GM21423 (cell line): ENCODE data around the gene DMD.
"Not testable (repeated sequence)": the region's sequence is repeated elsewhere in the genome, so short reads cannot be mapped to it uniquely, and the experiment has no call there.

Source experiments
- ATAC-seq: cut with Tn5 transposase; IDR thresholded peaks from one replicate; pipeline ENCODE4 v1.9.1; 2021; ENCODE audit warnings: mild to moderate bottlenecking, moderate library complexity; ENCODE audit not compliant: unreplicated experiment

DMD gene

GRCh38 chrX:31653422-31653821, 1557.9 kb downstream of the DMD start:
- ATAC-seq = no peak

DNA sequence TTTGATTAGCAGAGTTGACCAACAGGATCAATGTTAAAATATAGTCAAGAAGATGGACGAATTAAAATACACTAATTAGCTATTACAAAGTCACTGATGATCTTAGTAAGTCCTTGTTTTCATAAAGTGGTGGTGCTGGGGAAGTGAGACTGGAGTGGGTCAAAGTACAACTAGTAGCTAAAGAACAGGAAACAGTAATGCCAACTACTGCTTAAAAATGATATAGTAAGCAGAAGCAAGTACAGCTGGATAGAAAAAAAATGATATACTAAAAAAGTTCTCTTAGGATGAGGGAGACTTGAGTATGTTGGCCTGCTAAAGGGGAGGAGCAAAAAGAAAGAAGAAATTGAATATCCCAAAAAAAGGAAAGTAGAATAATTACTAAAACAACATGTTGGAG, 1558.7 kb downstream of the DMD start:
- no peak for ATAC-seq

GRCh38 chrX:31649201-31649600, 1562.1 kb downstream of the DMD start:
- no peak for ATAC-seq

GRCh38 chrX:31633349-31633748, 1578.0 kb downstream of the DMD start:
- ATAC-seq = no peak

DNA sequence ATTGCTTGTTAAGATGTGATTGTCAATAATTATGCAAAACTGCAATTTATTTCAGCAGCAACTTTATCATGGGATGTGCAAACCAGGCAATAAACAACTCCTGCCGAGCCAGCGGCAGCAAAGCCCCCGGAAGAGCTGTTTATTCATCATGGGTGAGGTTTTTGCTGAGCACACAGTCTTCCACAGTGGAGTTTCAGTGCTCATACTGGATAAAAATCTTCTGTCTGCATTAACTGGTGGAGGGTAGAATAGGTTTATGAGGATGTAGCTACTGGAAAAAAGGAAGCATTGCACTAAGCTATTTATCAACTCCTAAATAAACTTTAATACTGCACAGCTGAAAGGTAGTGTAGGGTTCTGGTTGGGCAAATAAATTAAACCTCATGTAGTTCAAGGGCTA, 1582.2 kb downstream of the DMD start:
- no peak for ATAC-seq

DNA sequence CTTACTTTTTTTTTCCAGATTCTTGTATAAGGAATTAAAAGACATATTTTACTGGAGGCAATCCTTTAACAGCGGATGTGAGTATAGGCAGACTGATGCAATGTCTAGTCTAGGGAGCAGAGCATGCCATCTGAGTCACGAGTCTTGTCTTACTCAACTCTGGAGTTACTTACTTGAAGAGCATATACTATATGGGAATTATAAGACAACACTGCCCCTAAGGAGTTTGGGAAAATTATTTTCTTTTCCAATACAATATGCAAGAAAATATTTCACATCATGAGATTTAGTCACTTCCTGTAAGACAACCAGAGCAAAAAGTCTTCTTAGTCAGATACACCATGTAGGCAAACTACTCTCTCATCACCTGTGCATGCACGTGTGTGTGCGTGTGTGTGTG, 1602.2 kb downstream of the DMD start:
- no peak for ATAC-seq

DNA sequence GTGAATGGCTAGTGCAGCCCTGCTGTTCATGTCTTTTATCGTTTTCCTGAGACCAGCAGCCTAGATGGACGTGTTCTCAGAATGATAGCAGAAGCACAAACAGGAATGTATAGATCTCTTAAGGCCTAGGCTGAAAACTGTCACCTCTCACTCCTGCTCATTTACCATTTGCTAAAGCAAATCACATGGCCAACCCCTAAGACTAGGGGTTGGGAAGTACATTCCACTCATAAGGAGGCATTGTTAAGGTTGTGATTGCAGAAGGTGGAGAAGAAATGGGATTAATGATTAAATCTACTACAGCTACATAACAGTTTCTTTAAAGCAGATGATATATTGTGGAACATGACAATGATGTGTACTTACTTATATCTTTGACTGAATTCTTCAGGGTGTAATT, 1602.7 kb downstream of the DMD start:
- ATAC-seq = no peak

GRCh38 chrX:31606771-31607170, 1604.6 kb downstream of the DMD start:
- ATAC-seq = no peak

DNA sequence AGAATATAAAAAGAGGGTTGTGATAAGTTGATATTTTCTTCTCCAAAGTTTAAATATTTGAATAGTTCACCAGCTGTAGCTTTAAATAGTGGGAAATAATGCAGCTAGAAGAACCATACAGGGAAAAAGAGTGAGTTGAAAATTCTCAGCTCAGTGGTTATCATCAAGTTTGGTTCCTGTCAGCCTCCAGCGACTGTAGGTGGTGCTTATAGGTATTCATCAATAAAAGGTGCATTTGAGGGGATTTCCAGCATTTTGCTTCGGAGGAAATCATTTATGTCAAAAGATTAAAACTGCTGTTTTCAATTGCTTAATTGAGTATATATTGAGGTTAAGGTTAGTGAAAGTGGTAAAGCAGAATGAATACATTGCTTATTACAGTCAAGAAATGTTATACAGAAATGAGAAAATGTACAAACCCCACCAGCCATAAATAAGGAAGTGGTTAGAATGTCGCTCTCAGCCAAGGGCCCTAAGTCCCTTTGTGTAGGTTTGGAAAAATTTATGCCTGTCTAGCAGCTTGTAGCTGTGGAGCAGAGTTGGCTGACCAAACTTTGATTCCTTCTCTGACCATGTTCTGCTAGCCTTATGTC, 1606.6 kb downstream of the DMD start:
- peak; percentile 89 for ATAC-seq

GRCh38 chrX:31603411-31604120, 1607.8 kb downstream of the DMD start:
- ATAC-seq = no peak

GRCh38 chrX:31600823-31601222, 1610.5 kb downstream of the DMD start:
- ATAC-seq = no peak

- no peak for ATAC-seq
These were observed 1618.0 kb downstream of the DMD start for GRCh38 chrX:31593353-31593752.

GRCh38 chrX:31591355-31591754, 1620.0 kb downstream of the DMD start:
- ATAC-seq = no peak

DNA sequence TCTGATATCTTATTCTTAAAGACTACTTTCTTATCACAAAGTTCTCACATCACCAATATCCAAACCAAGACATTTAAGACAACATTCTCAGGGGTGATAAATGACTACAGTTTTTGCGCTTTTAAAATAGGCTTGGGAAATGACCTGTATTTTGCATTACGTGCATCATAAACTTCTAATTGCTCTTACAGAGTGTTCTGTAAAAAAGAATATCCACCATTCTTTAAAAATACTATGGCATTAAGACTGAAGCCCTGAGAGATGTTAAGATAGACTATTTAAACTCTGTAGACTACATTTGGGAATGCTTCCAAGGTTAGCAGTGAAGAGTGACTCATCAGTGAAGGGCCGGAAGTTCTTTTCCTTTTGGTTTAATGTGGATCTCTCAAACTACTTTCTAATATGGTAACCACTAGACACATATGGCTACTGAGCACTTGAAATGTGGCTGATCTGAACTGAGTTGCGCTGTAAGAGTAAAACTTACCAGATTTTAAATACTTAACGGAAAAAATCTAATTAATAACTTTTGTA, 1620.7 kb downstream of the DMD start:
- ATAC-seq = no peak

DNA sequence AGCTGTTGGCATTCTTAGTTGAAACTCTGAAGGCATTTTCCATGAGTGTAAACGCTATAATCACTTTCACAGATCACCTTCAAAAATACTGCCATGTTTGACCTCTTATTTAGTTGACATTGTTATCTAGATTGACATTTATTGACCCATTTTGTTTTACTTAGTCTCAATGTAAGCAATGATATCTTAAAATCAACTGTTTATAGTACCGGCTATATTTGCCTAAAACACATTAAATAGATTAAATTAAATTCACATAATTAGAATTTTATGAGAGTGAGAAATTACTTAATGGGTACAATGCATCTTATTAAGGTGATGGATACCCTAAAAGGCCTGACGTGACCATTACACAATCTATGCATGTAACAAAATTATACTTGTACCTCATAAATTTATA, 1621.8 kb downstream of the DMD start:
- ATAC-seq = no peak

GRCh38 chrX:31588355-31588754, 1623.0 kb downstream of the DMD start:
- no peak for ATAC-seq

DNA sequence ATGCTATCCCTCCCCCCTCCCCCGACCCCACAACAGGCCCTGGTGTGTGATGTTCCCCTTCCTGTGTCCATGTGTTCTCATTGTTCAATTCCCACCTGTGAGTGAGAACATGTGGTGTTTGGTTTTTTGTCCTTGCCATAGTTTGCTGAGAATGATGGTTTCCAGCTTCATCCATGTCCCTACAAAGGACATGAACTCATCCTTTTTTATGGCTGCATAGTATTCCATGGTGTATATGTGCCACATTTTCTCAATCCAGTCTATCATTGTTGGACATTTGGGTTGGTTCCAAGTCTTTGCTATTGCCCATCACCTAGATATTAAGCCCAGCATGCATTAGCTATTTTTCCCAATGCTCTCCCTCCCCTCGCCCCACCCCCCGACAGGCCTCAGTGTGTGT, 1627.5 kb downstream of the DMD start:
- not testable (repeated sequence) for ATAC-seq

DNA sequence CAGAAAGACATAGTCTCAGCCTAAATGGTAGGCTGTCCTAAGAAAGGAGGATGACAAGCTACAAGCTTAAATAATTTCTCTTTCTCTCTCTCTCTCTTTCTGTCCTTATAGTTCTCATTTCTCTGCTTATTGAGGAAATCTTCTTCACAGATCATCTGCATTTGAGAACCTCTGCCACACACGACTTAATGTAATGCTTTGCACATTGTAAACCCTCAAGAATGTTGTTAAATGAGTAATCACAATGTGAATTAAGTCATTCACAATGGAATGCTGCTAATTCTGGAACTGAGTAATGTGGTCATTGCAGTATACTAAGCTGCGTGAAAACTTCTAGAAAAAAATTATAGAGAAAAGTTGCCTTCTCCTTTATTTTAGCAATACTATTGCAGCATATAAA, 1630.6 kb downstream of the DMD start:
- ATAC-seq = no peak

GRCh38 chrX:31580227-31580626, 1631.1 kb downstream of the DMD start:
- no peak for ATAC-seq

- no peak for ATAC-seq
These were observed 1639.0 kb downstream of the DMD start for GRCh38 chrX:31572360-31572759.

- no peak for ATAC-seq
These were observed 1640.7 kb downstream of the DMD start for GRCh38 chrX:31570658-31571057.

GRCh38 chrX:31563792-31564191, 1647.6 kb downstream of the DMD start:
- ATAC-seq = no peak

GRCh38 chrX:31555506-31555905, 1655.8 kb downstream of the DMD start:
- no peak for ATAC-seq
